H1 (cell line): ENCODE results near the gene RIN3. TPM values are rescaled to one million over a fixed set of nuclear protein-coding genes. Genes with fewer than 3 reads are reported as not detected.

ENCODE experiments used
- CBX8 ChIP-seq: fragments of 300-800, 300-1000 bp; sonication (generic); IDR thresholded peaks from 2 replicates; pipeline ENCODE4 v1.7.1; 2016; ENCODE audit warnings: low read depth, low read length, borderline replicate concordance
- EGR1 ChIP-seq: IDR thresholded peaks from 2 replicates; pipeline ENCODE4 v1.6.1; 2011; ENCODE audit warnings: low read depth, low read length, borderline replicate concordance
- HDAC6 ChIP-seq: IDR thresholded peaks from one replicate; pipeline ENCODE4 v1.7.1; 2012; ENCODE audit warnings: low read depth, mild to moderate bottlenecking, inconsistent platforms, low read length, moderate library complexity
- RAD21 ChIP-seq, 2 experiments: IDR thresholded peaks in 1 of 2; conservative IDR thresholded peaks in 1 of 2; 2 replicates each; pipeline ENCODE4 v1.6.1; 2011; ENCODE audit warnings: low read depth in 2 of 2, low read length in 2 of 2, improper control_type of control experiment in 1 of 2, inconsistent platforms in 1 of 2, mild to moderate bottlenecking in 1 of 2, moderate library complexity in 1 of 2
- polyA plus RNA-seq, 7 experiments: library from polyadenylated mRNA; depleted of rRNA in 3 of 7; stranded (reverse) in 5 of 7; unstranded in 2 of 7; fragments of >200 nt in 5 of 7; fragments of 200-250 nt in 2 of 7; gene quantifications; 1 replicate in 5 of 7; 2 replicates in 1 of 7; 4 replicates in 1 of 7; pipeline versions ENCODE4 v1.2.1 to v1.2.3, GENCODE V29; 2011 to 2013; ENCODE audit warnings: missing spikeins in 2 of 7, mixed read lengths in 2 of 7
- total RNA-seq: library from RNA; stranded (reverse); fragmentation: NEBNext Ultra II Directional; extraction: Animal tissue kit (Norgen Biotek cat#: 25700); gene quantifications from 2 replicates; pipeline ENCODE4 v1.2.1, GENCODE V29; 2021
- TF ChIP-seq, protein P1 (sequence below): IDR thresholded peaks from 2 replicates; pipeline ENCODE4 v1.6.1; 2011; ENCODE audit warnings: low read length, improper control_type of control experiment

Gene RIN3
- total and polyA plus RNA-seq, 2 of the 8 experiments (the other 6 are each of a cell fraction or from before 2014, with no cell fraction given), result 0.59 to 1.5 TPM

DNA sequence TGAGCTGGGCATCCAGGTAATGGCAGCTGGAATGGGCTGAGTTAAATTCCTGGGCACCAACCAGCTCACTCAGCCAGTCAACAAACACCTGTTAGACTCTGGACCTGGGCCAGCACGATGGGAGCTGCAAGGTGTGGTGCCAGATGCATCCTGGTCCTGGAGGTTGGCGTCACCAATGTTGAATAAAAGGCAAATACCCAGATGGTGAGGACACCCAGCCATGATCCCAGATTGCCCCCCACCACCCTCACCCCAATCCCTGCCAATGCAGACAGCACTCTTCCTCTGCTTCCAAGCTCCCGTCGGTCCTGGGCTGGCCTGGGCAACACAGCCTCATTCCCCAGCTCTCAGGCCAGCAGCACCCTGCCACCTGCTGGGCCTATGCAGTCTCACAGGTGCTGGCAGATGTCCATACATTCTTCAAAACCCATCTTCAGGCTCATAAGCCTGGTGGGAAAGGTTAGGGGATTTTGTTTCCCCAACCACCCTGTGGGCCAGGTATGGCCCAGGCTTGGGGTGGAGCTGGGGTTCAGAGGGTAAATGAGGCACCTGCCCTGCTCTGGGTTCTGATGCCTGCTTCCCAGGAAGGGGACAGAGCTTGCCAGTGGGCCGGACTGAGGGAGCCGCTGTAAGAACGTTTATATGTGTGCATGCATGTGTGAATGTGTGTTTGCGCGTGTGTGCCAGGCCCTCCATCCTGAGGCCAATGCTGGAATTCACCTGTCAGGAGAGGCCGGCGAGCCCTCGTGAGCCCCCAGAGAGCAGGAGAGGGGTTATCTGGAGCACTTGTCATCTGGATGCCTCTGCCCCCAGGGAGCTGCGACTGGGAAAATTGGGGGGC is 176.8 kb downstream of the RIN3 start (continued):
- TF ChIP-seq RAD21 (IDR thresholded peaks at IDR 0.05 in 1 of 2, conservative IDR thresholded peaks at IDR 0.05 in 1 of 2; ENCODE audit: low read depth in 2 of 2, low read length in 2 of 2) (peak; percentile 16 to 51; a peak in 3 of 4 replicates), CBX8 (no peak), EGR1 (no peak), HDAC6 (no peak)
- TF ChIP-seq, protein P1, sequence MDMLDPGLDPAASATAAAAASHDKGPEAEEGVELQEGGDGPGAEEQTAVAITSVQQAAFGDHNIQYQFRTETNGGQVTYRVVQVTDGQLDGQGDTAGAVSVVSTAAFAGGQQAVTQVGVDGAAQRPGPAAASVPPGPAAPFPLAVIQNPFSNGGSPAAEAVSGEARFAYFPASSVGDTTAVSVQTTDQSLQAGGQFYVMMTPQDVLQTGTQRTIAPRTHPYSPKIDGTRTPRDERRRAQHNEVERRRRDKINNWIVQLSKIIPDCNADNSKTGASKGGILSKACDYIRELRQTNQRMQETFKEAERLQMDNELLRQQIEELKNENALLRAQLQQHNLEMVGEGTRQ, result no peak
